Esophagus squamous epithelium (tissue), 4 donors: ENCODE measurements around the gene GP9.

Experiments used
- CTCF ChIP-seq, 6 experiments: fragments of 450-650 bp in 4 of 6; fragments of 200-600 bp in 2 of 6; sonication (generic) in 2 of 6; IDR thresholded peaks; one replicate each; pipeline ENCODE4 v1.5.1; 2016 to 2019; ENCODE audit warnings: antibody characterized with exemption in 6 of 6, mild to moderate bottlenecking in 4 of 6, moderate library complexity in 4 of 6
- POLR2A ChIP-seq, 4 donors: fragments of 450-650 bp; IDR thresholded peaks; one replicate each; pipeline ENCODE4 v1.6.1; 2017; ENCODE audit warnings: antibody characterized with exemption in 4 of 4, mild to moderate bottlenecking in 4 of 4, moderate library complexity in 3 of 4

- TF ChIP-seq CTCF (IDR thresholded peaks at IDR 0.05) (no peak), POLR2A (IDR thresholded peaks at IDR 0.05) (no peak)
Observed at GRCh38 chr3:129025108-129025507, 35.5 kb upstream of the GP9 start.
